K562 (cell line): Measurements from ENCODE around the gene NOS1. TPM values are rescaled to one million over a fixed set of nuclear protein-coding genes. Genes with fewer than 3 reads are reported as not detected.

Experiments used
- ATAC-seq: fragments of 200-7000 bp; cut with Tn5 transposase; 3 replicates; pipeline ENCODE4 v1.9.1; 2020; ENCODE audit warnings: moderate library complexity
- BruUV-seq: library from RNA; stranded (reverse); fragments of 400-500 nt; replicated peaks from 2 replicates; lab custom pipeline; 2021; lab: Mats Ljungman, UMichigan
- CTCF ChIA-PET: fragments of 300-600 bp; formaldehyde crosslinking; extraction: SDS; loops from one replicate; lab custom pipeline; 2021; ENCODE audit warnings: low intra/inter-chr PET ratio; lab: Yijun Ruan, JAX
- POLR2A ChIA-PET: fragments of 300-600, 350-650 bp; sonication (Branson Sonifier 250); formaldehyde crosslinking; extraction: SDS; loops from one replicate; lab custom pipeline; 2021; ENCODE audit warnings: antibody characterized with exemption, inconsistent platforms; lab: Yijun Ruan, JAX
- DNase-seq, 4 experiments: peaks; one replicate each; pipeline versions ENCODE4 v3.0.0 to v3.0.0-alpha.2; 2011 to 2018; ENCODE audit warnings: low spot score in 3 of 4, mixed read lengths in 3 of 4; ENCODE audit errors: extremely low read depth in 1 of 4
- FAIRE-seq: peaks from 2 replicates; lab custom pipeline; 2011; peaks lifted over from hg19 to GRCh38; lab: Jason Lieb, UNC
- H2AFZ ChIP-seq: 2 replicates; pipeline ENCODE4 v1.6.0; 2011; ENCODE audit warnings: low read depth, low read length, control low read depth, inconsistent platforms
- H3K27ac ChIP-seq: fragments of 200-600 bp; 3 replicates; pipeline ENCODE4 v1.8.0; 2011; ENCODE audit warnings: low read depth, mild to moderate bottlenecking, control low read depth, inconsistent platforms, low read length, moderate library complexity, mixed read lengths; ENCODE audit errors: extremely low read depth
- H3K27me3 ChIP-seq, 2 experiments: fragments of 300-600 bp in 1 of 2; 2 replicates in 1 of 2; 3 replicates in 1 of 2; pipeline versions ENCODE4 v1.6.0 to v1.8.0; 2011; ENCODE audit warnings: inconsistent platforms in 2 of 2, low read length in 2 of 2, mild to moderate bottlenecking in 1 of 2, mixed read lengths in 1 of 2, moderate library complexity in 1 of 2; ENCODE audit not compliant: control insufficient read depth in 2 of 2, insufficient read depth in 2 of 2
- H3K36me3 ChIP-seq: fragments of 300-600 bp; 3 replicates; pipeline ENCODE4 v1.8.0; 2011; ENCODE audit warnings: mild to moderate bottlenecking, low read length, inconsistent platforms; ENCODE audit not compliant: control insufficient read depth, insufficient read depth
- H3K4me1 ChIP-seq, 2 experiments: fragments of 200-600 bp in 1 of 2; replicated peaks in 1 of 2; 2 replicates in 1 of 2; 3 replicates in 1 of 2; pipeline versions ENCODE4 v1.5.1 to v1.8.0; 2011; ENCODE audit warnings: inconsistent platforms in 2 of 2, low read length in 2 of 2, mild to moderate bottlenecking in 1 of 2, mixed read lengths in 1 of 2, moderate library complexity in 1 of 2; ENCODE audit not compliant: control insufficient read depth in 2 of 2, insufficient read depth in 2 of 2
- H3K4me2 ChIP-seq: 2 replicates; pipeline ENCODE4 v1.6.1; 2011; ENCODE audit warnings: low read length, control low read depth, inconsistent platforms, mixed read lengths; ENCODE audit not compliant: insufficient read depth
- H3K4me3 ChIP-seq: fragments of 200-600 bp; sonication (generic), shearing (Covaris generic); 2 replicates; pipeline ENCODE4 v1.5.1; 2016; ENCODE audit warnings: control low read depth, inconsistent platforms
- H3K79me2 ChIP-seq: fragments of 200-600 bp; 3 replicates; pipeline ENCODE4 v1.8.0; 2011; ENCODE audit warnings: low read length, inconsistent platforms; ENCODE audit not compliant: control insufficient read depth, insufficient read depth
- H3K9ac ChIP-seq, 2 experiments: 2 replicates each; pipeline versions ENCODE4 v1.6.0 to v1.6.1; 2011; ENCODE audit warnings: low read depth in 2 of 2, low read length in 2 of 2, control low read depth in 1 of 2, inconsistent platforms in 1 of 2, mild to moderate bottlenecking in 1 of 2, mixed read lengths in 1 of 2; ENCODE audit not compliant: insufficient read depth in 1 of 2
- H3K9me1 ChIP-seq: one replicate; pipeline ENCODE4 v1.6.0; 2011; ENCODE audit warnings: inconsistent platforms, mild to moderate bottlenecking, low read length, moderate library complexity; ENCODE audit not compliant: control insufficient read depth, insufficient read depth
- H3K9me3 ChIP-seq: replicated peaks from 2 replicates; pipeline ENCODE4 v1.5.1; 2011; ENCODE audit warnings: low read depth, low read length, inconsistent platforms; ENCODE audit not compliant: control insufficient read depth, insufficient read depth
- H4K20me1 ChIP-seq: replicated peaks from 2 replicates; pipeline ENCODE4 v1.6.1; 2011; ENCODE audit warnings: low read length, inconsistent platforms, mixed read lengths; ENCODE audit not compliant: control insufficient read depth, insufficient read depth
- KLF1 ChIP-seq: fragments of 450-650 bp; IDR thresholded peaks from 2 replicates; pipeline ENCODE4 v1.6.1; 2016; ENCODE audit warnings: missing genetic modification characterization, missing compliant biosample characterization
- NR0B1 ChIP-seq: fragments of 450-650 bp; IDR thresholded peaks from one replicate; pipeline ENCODE4 v1.6.1; 2018; ENCODE audit warnings: mild to moderate bottlenecking, moderate library complexity; ENCODE audit not compliant: partially characterized antibody
- PCBP1 ChIP-seq: fragments of 200-400 bp; formaldehyde crosslinking; IDR thresholded peaks from 2 replicates; pipeline ENCODE4 v1.6.1; 2018; ENCODE audit warnings: mild to moderate bottlenecking, low read depth, low read length; ENCODE audit not compliant: poor library complexity, severe bottlenecking
- POLR3G ChIP-seq: IDR thresholded peaks from 2 replicates; pipeline ENCODE4 v1.6.1; 2011; ENCODE audit not compliant: insufficient read length, insufficient replicate concordance; ENCODE audit errors: extremely low read depth
- PYGO2 ChIP-seq: fragments of 450-650 bp; IDR thresholded peaks from 2 replicates; pipeline ENCODE4 v1.6.1; 2016; ENCODE audit warnings: mild to moderate bottlenecking, missing genetic modification characterization, moderate library complexity, missing compliant biosample characterization
- RB1 ChIP-seq: fragments of 450-650 bp; IDR thresholded peaks from 2 replicates; pipeline ENCODE4 v1.6.1; 2017; ENCODE audit warnings: low read depth, mild to moderate bottlenecking
- SNAPC5 ChIP-seq: fragments of 250-450 bp; sonication (Bioruptor Pico); IDR thresholded peaks from 2 replicates; pipeline ENCODE4 v1.8.0; 2021; ENCODE audit warnings: moderate library complexity, mild to moderate bottlenecking, inconsistent platforms
- TOE1 ChIP-seq, 2 experiments: fragments of 450-650 bp in 1 of 2; sonication (generic) in 1 of 2; formaldehyde crosslinking in 1 of 2; IDR thresholded peaks; 2 replicates each; pipeline versions ENCODE4 v1.7.1 to v1.8.0; 2016 to 2022; ENCODE audit warnings: borderline replicate concordance in 2 of 2, mild to moderate bottlenecking in 2 of 2, antibody characterized with exemption in 1 of 2, inconsistent platforms in 1 of 2, low read depth in 1 of 2, missing genetic modification reagents in 1 of 2, moderate library complexity in 1 of 2
- U2AF2 ChIP-seq: fragments of 200-400 bp; formaldehyde crosslinking; optimal IDR thresholded peaks from 2 replicates; pipeline ENCODE3; 2017; ENCODE audit warnings: low read depth, mild to moderate bottlenecking, low read length
- WGBS: fragments of 100-300 bp; shearing (Covaris generic); methylation state at CpG from one replicate; pipeline ENCODE4 v1.1.6; 2016; ENCODE audit warnings: low coverage, mixed read lengths; ENCODE audit not compliant: insufficient coverage; ENCODE audit errors: missing lambda C conversion rate; 5-methylcytosine and 5-hydroxymethylcytosine counted together
- in situ Hi-C: fragments of 300-500 bp; cut with MboI; formaldehyde crosslinking; loops from 4 replicates; pipeline ENCODE4 v1.15.0; 2018; ENCODE audit warnings: inconsistent platforms, mixed read lengths
- intact Hi-C: fragments of 100-400 bp; cut with micrococcal nuclease; formaldehyde crosslinking; loops from 2 replicates; pipeline ENCODE4 v1.14.2; 2022
- polyA plus RNA-seq, 8 experiments: library from polyadenylated mRNA; depleted of rRNA in 4 of 8; stranded (reverse) in 5 of 8; unstranded in 3 of 8; fragments of >200 nt; fragmentation: Nextera tagmentation in 2 of 8; fragmentation: Illumina TruSeq in 1 of 8; extraction: Ambion mirVana in 2 of 8; extraction: Trizol in 1 of 8; gene quantifications; 2 replicates each; pipeline versions ENCODE4 v1.2.1 to v1.2.3, GENCODE V29; 2011 to 2014; ENCODE audit warnings: inconsistent platforms in 1 of 8, missing spikeins in 1 of 8
- total RNA-seq, 7 experiments: library from RNA; depleted of rRNA in 6 of 7; stranded (reverse); fragments of >200 nt in 6 of 7; fragmentation: Illumina TruSeq in 2 of 7; extraction: Trizol in 2 of 7; gene quantifications; 2 replicates each; pipeline versions ENCODE4 v1.2.1 to v1.2.3, GENCODE V29; 2011 to 2021; ENCODE audit warnings: low replicate concordance in 1 of 7

NOS1 gene
- total and polyA plus RNA-seq, 9 of the 15 experiments (the other 6 are each of a cell fraction or from before 2014, with no cell fraction given) = not detected

GRCh38 chr12:117202556-117202955, 158.9 kb downstream of the NOS1 start:
- Histone ChIP-seq H3K9me3 (peaks cover 3% of the 10 kb centered on the region; the same call in 1 of the 2 replicates), H3K4me2 (no peak overlapping the region), H3K4me3 (no peak overlapping the region), H2AFZ (no peak overlapping the region), H3K36me3 (no peaks in the 10 kb centered on the region), H3K27ac (no peak overlapping the region), H3K79me2 (no peaks in the 10 kb centered on the region), H4K20me1 (no peaks in the 10 kb centered on the region), H3K9ac (no peak overlapping the region), H3K9me1 (no peaks in the 10 kb centered on the region), H3K27me3 (peaks cover 22 to 36% of the 10 kb centered on the region in 2 experiments), H3K4me1 (no peaks in the 10 kb centered on the region)
- WGBS = under 1% methylated on average over 9 of the region's 9 CpGs
- no TSS peak for BruUV-seq
- ChIA-PET POLR2A (no interaction called here), CTCF (no interaction called here)
- ATAC-seq (no peak), FAIRE-seq (no peak), DNase-seq (no peak)
- in situ Hi-C loops (no loop called here), intact Hi-C loops (no loop called here)
- TF ChIP-seq SNAPC5 (CRISPR knock-in tag) = no peak
- no peak for TF ChIP-seq PYGO2 (tag)
- TF ChIP-seq U2AF2 = no peak
- no peak for TF ChIP-seq POLR3G
- TF ChIP-seq NR0B1 = no peak
- no peak for TF ChIP-seq TOE1 (IDR thresholded peaks at IDR 0.05; ENCODE audit: borderline replicate concordance)
- TF ChIP-seq TOE1 (CRISPR knock-in tag; IDR thresholded peaks at IDR 0.05; ENCODE audit: borderline replicate concordance, low read depth) = no peak
- no peak for TF ChIP-seq RB1
- no peak for TF ChIP-seq PCBP1
- no peak for TF ChIP-seq KLF1 (tag)
